Karpas-422 (cell line): ENCODE results near the gene MGMT. TPM values are rescaled to one million over a fixed set of nuclear protein-coding genes. Genes with fewer than 3 reads are reported as not detected.

ENCODE experiments used
- DNase-seq: peaks from one replicate; pipeline ENCODE4 v3.0.0-alpha.2; 2015
- H2AFZ ChIP-seq: fragments of 200-600 bp; sonication (generic); 2 replicates; pipeline ENCODE4 v1.6.1; 2014; ENCODE audit warnings: antibody characterized with exemption, low read length, mixed read lengths
- H3K27ac ChIP-seq: fragments of 200-600 bp; sonication (generic); 2 replicates; pipeline ENCODE4 v1.5.1; 2014; ENCODE audit warnings: mild to moderate bottlenecking, low read length, moderate library complexity
- H3K27me3 ChIP-seq: fragments of 200-600 bp; sonication (generic); 2 replicates; pipeline ENCODE4 v1.6.1; 2014; ENCODE audit warnings: low read length, mixed read lengths
- H3K36me3 ChIP-seq: fragments of 200-600 bp; sonication (generic); 2 replicates; pipeline ENCODE4 v1.6.1; 2014; ENCODE audit warnings: low read length, mixed read lengths; ENCODE audit not compliant: insufficient read depth
- H3K4me1 ChIP-seq: fragments of 200-600 bp; sonication (generic); 2 replicates; pipeline ENCODE4 v1.6.1; 2014; ENCODE audit warnings: mild to moderate bottlenecking, low read length, mixed read lengths
- H3K4me2 ChIP-seq: fragments of 200-600 bp; sonication (generic); 2 replicates; pipeline ENCODE4 v1.6.1; 2014; ENCODE audit warnings: low read length, low read depth, mild to moderate bottlenecking; ENCODE audit not compliant: poor library complexity, severe bottlenecking
- H3K4me3 ChIP-seq: fragments of 200-600 bp; sonication (generic); 2 replicates; pipeline ENCODE4 v1.5.1; 2014; ENCODE audit warnings: mild to moderate bottlenecking, antibody characterized with exemption, low read length, mixed read lengths
- H3K79me2 ChIP-seq: fragments of 200-600 bp; sonication (generic); 2 replicates; pipeline ENCODE4 v1.6.1; 2014; ENCODE audit warnings: mild to moderate bottlenecking, low read length, mixed read lengths
- H3K9ac ChIP-seq: fragments of 200-600 bp; sonication (generic); 2 replicates; pipeline ENCODE4 v1.6.0; 2014; ENCODE audit warnings: low read length
- H3K9me2 ChIP-seq: fragments of 200-600 bp; sonication (generic), shearing (Covaris generic); replicated peaks from 2 replicates; pipeline ENCODE4 v1.6.0; 2014; ENCODE audit warnings: mild to moderate bottlenecking, low read length, moderate library complexity; ENCODE audit not compliant: insufficient read depth
- H3K9me3 ChIP-seq: fragments of 300-700, 200-600 bp; sonication (generic); 2 replicates; pipeline ENCODE4 v1.6.1; 2014; ENCODE audit warnings: low read length, mixed read lengths
- H4K20me1 ChIP-seq: fragments of 200-600 bp; sonication (generic); 2 replicates; pipeline ENCODE4 v1.6.1; 2014; ENCODE audit warnings: mild to moderate bottlenecking, antibody characterized with exemption, low read length, low read depth; ENCODE audit not compliant: insufficient read depth
- total RNA-seq: library from RNA; depleted of rRNA; stranded (reverse); fragments of >200 nt; shearing (Covaris generic); gene quantifications from 2 replicates; pipeline ENCODE4 v1.2.3, GENCODE V29; 2014; ENCODE audit warnings: low replicate concordance

MGMT gene
- total RNA-seq, 1 experiment from 2014 or later: 22.5 TPM

GRCh38 chr10:129706081-129706480, 239.0 kb downstream of the MGMT start:
- H3K4me2 ChIP-seq: no peak overlapping the region
- H3K27me3 ChIP-seq: no peaks in the 10 kb centered on the region

GRCh38 chr10:129706523-129706922, 239.5 kb downstream of the MGMT start:
- H2AFZ ChIP-seq: no peak overlapping the region
- no peaks in the 10 kb centered on the region for H3K4me1 ChIP-seq
- H4K20me1 ChIP-seq: no peaks in the 10 kb centered on the region
- DNase-seq: no peak
- H3K79me2 ChIP-seq: no peaks in the 10 kb centered on the region
- no peak overlapping the region for H3K4me3 ChIP-seq
- no peaks in the 10 kb centered on the region for H3K9me2 ChIP-seq
- no peaks in the 10 kb centered on the region for H3K27me3 ChIP-seq
- no peak overlapping the region for H3K9ac ChIP-seq
- H3K27ac ChIP-seq: no peak overlapping the region
- H3K4me2 ChIP-seq: no peak overlapping the region
- H3K9me3 ChIP-seq: peaks cover 17% of the 10 kb centered on the region
- H3K36me3 ChIP-seq: no peaks in the 10 kb centered on the region

More at GRCh38 chr10:129706081-129706480, 239.0 kb downstream of the MGMT start:
- DNase-seq: no peak
- no peaks in the 10 kb centered on the region for H3K9me2 ChIP-seq
- H3K79me2 ChIP-seq: no peaks in the 10 kb centered on the region
- H3K4me3 ChIP-seq: no peak overlapping the region
- no peaks in the 10 kb centered on the region for H3K4me1 ChIP-seq
- no peak overlapping the region for H2AFZ ChIP-seq
- H3K36me3 ChIP-seq: no peaks in the 10 kb centered on the region
- H3K27ac ChIP-seq: no peak overlapping the region
- no peaks in the 10 kb centered on the region for H4K20me1 ChIP-seq
- H3K9ac ChIP-seq: no peak overlapping the region
- peaks cover 18% of the 10 kb centered on the region for H3K9me3 ChIP-seq

GRCh38 chr10:129707406-129708388, 240.7 kb downstream of the MGMT start:
- no peak overlapping the region for H2AFZ ChIP-seq
- DNase-seq: no peak
- no peaks in the 10 kb centered on the region for H3K79me2 ChIP-seq
- H3K4me2 ChIP-seq: no peak overlapping the region
- no peak overlapping the region for H3K4me3 ChIP-seq
- peaks cover 13% of the 10 kb centered on the region for H3K9me3 ChIP-seq
- no peaks in the 10 kb centered on the region for H3K9me2 ChIP-seq
- no peaks in the 10 kb centered on the region for H3K36me3 ChIP-seq
- H4K20me1 ChIP-seq: no peaks in the 10 kb centered on the region
- no peak overlapping the region for H3K27ac ChIP-seq
- no peaks in the 10 kb centered on the region for H3K4me1 ChIP-seq
- H3K27me3 ChIP-seq: no peaks in the 10 kb centered on the region
- no peak overlapping the region for H3K9ac ChIP-seq

DNA sequence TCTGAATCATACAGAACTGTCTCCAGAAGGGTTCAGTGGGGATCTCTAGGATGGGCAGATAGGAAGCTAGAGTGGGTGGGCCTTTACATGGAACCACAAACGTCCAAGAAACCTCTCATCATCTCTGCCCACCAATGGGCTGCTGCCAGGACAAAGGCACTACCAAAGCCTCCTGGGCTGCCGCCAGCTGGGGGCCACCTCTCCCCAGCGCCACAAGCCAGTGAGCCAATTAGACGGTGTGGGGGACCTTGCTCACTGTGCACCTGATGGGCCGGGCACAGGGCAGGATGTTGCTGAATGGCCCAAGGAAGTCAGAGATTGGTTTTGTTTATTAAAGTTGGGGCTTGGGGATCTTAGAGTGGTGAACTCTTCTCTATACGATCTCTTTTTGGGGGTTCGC, 242.1 kb downstream of the MGMT start:
- H3K4me1 ChIP-seq: no peaks in the 10 kb centered on the region
- DNase-seq: no peak
- no peak overlapping the region for H3K9ac ChIP-seq
- H3K27ac ChIP-seq: no peak overlapping the region
- no peaks in the 10 kb centered on the region for H3K36me3 ChIP-seq
- no peaks in the 10 kb centered on the region for H4K20me1 ChIP-seq
- H3K9me3 ChIP-seq: peaks cover 16% of the 10 kb centered on the region
- no peak overlapping the region for H2AFZ ChIP-seq
- H3K4me2 ChIP-seq: no peak overlapping the region
- no peaks in the 10 kb centered on the region for H3K27me3 ChIP-seq
- no peaks in the 10 kb centered on the region for H3K79me2 ChIP-seq
- H3K9me2 ChIP-seq: no peaks in the 10 kb centered on the region
- H3K4me3 ChIP-seq: no peak overlapping the region

GRCh38 chr10:129709627-129710509, 242.8 kb downstream of the MGMT start:
- no peaks in the 10 kb centered on the region for H3K9me2 ChIP-seq
- H3K4me1 ChIP-seq: no peaks in the 10 kb centered on the region
- H3K9ac ChIP-seq: no peak overlapping the region
- H3K36me3 ChIP-seq: no peaks in the 10 kb centered on the region
- no peak for DNase-seq
- no peaks in the 10 kb centered on the region for H3K79me2 ChIP-seq
- no peak overlapping the region for H3K4me2 ChIP-seq
- H3K9me3 ChIP-seq: peaks cover 16% of the 10 kb centered on the region
- no peak overlapping the region for H3K27ac ChIP-seq
- no peak overlapping the region for H2AFZ ChIP-seq
- no peaks in the 10 kb centered on the region for H4K20me1 ChIP-seq
- no peaks in the 10 kb centered on the region for H3K27me3 ChIP-seq
- no peak overlapping the region for H3K4me3 ChIP-seq

DNA sequence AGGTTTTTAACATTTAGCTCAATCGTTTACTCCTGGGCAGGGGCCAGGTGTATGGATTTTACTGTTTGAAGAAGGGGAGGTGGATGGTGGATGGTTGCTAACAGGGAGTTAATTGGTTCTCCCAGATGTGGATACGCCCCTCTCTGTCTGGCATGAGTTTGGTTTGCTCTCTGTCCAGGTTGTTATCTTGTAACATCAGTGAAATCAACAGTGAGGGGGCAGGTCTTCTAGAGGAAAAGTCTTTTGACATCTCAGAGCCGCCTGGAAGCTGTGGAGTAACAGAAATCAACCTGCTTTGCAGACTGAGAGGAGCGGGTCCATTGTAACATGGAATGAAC, 243.4 kb downstream of the MGMT start:
- DNase-seq: no peak
- H3K9me2 ChIP-seq: no peaks in the 10 kb centered on the region
- no peak overlapping the region for H3K4me3 ChIP-seq

DNA sequence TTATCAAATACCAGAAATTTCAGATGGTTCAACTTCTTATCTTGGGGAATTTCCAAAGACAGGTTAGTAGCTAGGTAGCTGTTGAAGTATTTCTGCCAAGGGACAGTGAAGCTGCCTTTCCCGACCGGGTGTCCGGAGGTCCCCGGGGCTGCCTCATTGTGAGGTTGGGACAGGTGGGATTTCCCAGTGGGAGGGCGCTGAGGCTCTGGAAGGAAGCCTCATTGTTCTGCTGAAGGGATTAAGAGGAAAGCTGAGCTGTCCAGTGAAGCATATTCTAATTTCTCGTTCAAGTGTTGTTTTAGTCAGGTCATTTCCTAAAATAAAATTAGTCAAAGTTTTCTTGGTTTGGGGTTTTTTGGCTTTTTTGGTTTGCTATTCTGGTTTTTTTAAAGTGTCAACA, 244.2 kb downstream of the MGMT start:
- Histone ChIP-seq H3K4me1 (no peaks in the 10 kb centered on the region), H3K9me2 (no peaks in the 10 kb centered on the region), H3K9me3 (peaks cover 23% of the 10 kb centered on the region), H3K9ac (no peak overlapping the region), H3K79me2 (no peaks in the 10 kb centered on the region), H3K27me3 (no peaks in the 10 kb centered on the region), H2AFZ (no peak overlapping the region), H3K4me2 (no peak overlapping the region), H3K27ac (no peak overlapping the region), H3K36me3 (no peaks in the 10 kb centered on the region), H4K20me1 (no peaks in the 10 kb centered on the region), H3K4me3 (no peak overlapping the region)
- DNase-seq: no peak

More for the DNA sequence above, 243.4 kb downstream of the MGMT start:
- Histone ChIP-seq H3K9me3 (peaks cover 19% of the 10 kb centered on the region), H3K9ac (no peak overlapping the region), H3K27me3 (no peaks in the 10 kb centered on the region), H3K36me3 (no peaks in the 10 kb centered on the region), H3K4me2 (no peak overlapping the region), H4K20me1 (no peaks in the 10 kb centered on the region), H3K79me2 (no peaks in the 10 kb centered on the region), H3K27ac (no peak overlapping the region), H2AFZ (no peak overlapping the region), H3K4me1 (no peaks in the 10 kb centered on the region)

DNA sequence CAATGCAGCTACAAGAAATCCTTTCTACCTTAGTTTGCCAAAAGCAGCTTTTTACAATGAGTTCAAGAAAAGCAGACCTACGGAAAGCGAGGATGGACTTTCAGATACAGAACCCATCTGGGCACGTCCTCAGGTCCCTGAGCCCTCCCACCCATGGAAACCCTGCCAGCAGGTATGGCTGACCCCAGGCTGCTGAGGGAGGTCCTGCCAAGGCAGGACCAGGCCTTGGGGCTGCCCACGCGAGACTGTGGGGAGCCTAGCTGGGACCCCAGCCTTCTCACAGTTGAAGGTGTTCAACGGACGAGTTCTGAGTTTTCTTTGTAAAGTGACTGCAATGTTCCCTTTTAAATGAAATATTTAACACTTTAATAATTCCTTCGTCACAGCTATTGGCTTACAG, 245.0 kb downstream of the MGMT start:
- Histone ChIP-seq H4K20me1 (no peaks in the 10 kb centered on the region), H3K9ac (no peak overlapping the region), H3K27ac (no peak overlapping the region), H3K27me3 (no peaks in the 10 kb centered on the region), H3K9me3 (peaks cover 23% of the 10 kb centered on the region), H2AFZ (no peak overlapping the region), H3K4me3 (no peak overlapping the region), H3K9me2 (no peaks in the 10 kb centered on the region), H3K79me2 (no peaks in the 10 kb centered on the region), H3K4me1 (no peaks in the 10 kb centered on the region), H3K36me3 (no peaks in the 10 kb centered on the region), H3K4me2 (no peak overlapping the region)
- DNase-seq: no peak
